Measurements from ENCODE around the gene LONP2. TPM values are rescaled to one million over a fixed set of nuclear protein-coding genes. Genes with fewer than 3 reads are reported as not detected.

LONP2 gene
- total RNA-seq, 4 donors from 2014 or later = 28.2 to 88.9 (median 64.3) TPM

DNA sequence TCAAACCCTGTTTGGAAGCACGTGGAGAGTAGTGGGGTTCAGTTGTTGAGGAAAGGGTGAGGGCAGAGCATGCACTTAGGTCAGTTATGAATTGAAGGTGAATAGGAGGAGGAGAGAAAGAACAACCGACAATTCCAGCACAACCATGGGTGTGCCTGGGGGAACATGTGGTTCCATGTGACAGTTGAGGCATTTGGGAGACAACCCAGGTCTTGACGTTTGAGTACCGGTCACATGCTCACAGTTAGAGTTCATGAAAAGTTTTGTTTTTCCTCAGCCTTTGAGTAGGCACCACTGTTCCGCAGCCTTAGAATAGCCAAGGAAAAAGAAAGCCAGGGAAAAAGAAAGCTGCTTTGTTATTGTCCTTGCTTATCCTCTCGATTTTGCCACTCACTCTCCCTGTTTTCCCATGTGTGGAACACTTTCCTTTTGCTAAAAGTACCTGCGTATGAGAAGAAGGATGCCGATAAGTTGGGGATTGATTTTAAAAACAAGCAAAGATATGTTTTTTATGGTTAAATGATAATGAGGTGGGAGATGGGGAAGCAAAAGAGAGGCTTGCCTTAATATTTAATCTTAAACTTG is 28.8 kb downstream of the LONP2 start:
- no peak for DNase-seq
- Histone ChIP-seq H3K4me3 (no peak overlapping the region), H3K9me3 (no peaks in the 10 kb centered on the region), H3K4me1 (no peaks in the 10 kb centered on the region), H3K27ac (peak overlapping the region in 1 of 2 donors; percentile 59), H3K36me3 (no peaks in the 10 kb centered on the region), H3K27me3 (no peaks in the 10 kb centered on the region)
- intact Hi-C loops (cut with DNase I; ENCODE audit: low total_unique reads) = no loop called here
- no peak for TF ChIP-seq POLR2A (IDR thresholded peaks at IDR 0.05)
- TF ChIP-seq, protein P1, sequence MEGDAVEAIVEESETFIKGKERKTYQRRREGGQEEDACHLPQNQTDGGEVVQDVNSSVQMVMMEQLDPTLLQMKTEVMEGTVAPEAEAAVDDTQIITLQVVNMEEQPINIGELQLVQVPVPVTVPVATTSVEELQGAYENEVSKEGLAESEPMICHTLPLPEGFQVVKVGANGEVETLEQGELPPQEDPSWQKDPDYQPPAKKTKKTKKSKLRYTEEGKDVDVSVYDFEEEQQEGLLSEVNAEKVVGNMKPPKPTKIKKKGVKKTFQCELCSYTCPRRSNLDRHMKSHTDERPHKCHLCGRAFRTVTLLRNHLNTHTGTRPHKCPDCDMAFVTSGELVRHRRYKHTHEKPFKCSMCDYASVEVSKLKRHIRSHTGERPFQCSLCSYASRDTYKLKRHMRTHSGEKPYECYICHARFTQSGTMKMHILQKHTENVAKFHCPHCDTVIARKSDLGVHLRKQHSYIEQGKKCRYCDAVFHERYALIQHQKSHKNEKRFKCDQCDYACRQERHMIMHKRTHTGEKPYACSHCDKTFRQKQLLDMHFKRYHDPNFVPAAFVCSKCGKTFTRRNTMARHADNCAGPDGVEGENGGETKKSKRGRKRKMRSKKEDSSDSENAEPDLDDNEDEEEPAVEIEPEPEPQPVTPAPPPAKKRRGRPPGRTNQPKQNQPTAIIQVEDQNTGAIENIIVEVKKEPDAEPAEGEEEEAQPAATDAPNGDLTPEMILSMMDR (IDR thresholded peaks at IDR 0.05) = no peak

DNA sequence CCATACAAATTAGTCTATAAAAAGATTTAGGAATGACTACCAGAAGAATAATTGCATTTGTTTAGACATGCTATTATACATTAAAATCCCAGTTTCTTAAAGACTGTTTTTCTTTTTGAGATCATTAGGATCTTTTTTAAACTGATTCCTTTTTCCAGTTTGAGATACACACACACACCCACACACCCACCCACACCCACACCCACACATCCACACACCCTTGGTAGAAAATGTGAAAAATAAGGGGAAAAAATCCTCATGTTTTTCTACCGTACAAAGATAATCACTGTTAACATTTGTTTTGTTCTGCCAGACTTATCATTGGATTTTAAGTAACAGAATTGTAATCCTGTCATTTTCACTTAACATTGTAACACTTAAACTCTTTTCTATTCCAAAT is 30.4 kb downstream of the LONP2 start:
- no peak overlapping the region for H3K4me3 ChIP-seq
- TF ChIP-seq POLR2A (IDR thresholded peaks at IDR 0.05) = no peak
- TF ChIP-seq, protein P1 (IDR thresholded peaks at IDR 0.05) = no peak
- H3K36me3 ChIP-seq = no peaks in the 10 kb centered on the region
- H3K27ac ChIP-seq = no peak overlapping the region
- H3K9me3 ChIP-seq = no peaks in the 10 kb centered on the region
- no peaks in the 10 kb centered on the region for H3K27me3 ChIP-seq
- DNase-seq = no peak
- H3K4me1 ChIP-seq = no peaks in the 10 kb centered on the region
- intact Hi-C loops (cut with DNase I; ENCODE audit: low total_unique reads) = no loop called here

DNA sequence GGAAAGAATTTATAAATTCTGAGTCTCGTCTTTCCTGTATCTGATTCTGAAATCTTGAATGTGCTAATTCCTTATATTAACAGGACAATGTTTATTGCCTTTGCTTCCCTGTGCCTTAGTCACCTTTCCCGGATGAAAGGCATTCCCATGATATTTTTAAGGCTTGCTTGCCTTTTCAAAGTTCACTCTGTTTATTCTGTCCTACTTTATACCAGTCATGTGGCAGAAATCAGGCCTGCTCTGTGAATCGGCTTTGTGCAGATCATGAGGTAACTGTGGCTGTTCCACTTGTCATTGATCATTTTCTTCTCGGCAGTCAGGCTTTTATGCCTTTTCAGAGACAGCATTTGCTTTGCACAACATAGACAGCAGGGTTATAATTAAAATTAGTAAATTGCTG is 32.0 kb downstream of the LONP2 start:
- intact Hi-C loops (cut with DNase I; ENCODE audit: low total_unique reads) = no loop called here
- no peaks in the 10 kb centered on the region for H3K9me3 ChIP-seq
- no peaks in the 10 kb centered on the region for H3K36me3 ChIP-seq
- no peaks in the 10 kb centered on the region for H3K27me3 ChIP-seq
- no peak for DNase-seq
- H3K4me3 ChIP-seq = no peak overlapping the region
- peak overlapping the region in 1 of 2 donors; percentile 32 for H3K27ac ChIP-seq
- TF ChIP-seq, protein P1 (IDR thresholded peaks at IDR 0.05) = no peak
- no peak for TF ChIP-seq POLR2A (IDR thresholded peaks at IDR 0.05)
- H3K4me1 ChIP-seq = no peaks in the 10 kb centered on the region

DNA sequence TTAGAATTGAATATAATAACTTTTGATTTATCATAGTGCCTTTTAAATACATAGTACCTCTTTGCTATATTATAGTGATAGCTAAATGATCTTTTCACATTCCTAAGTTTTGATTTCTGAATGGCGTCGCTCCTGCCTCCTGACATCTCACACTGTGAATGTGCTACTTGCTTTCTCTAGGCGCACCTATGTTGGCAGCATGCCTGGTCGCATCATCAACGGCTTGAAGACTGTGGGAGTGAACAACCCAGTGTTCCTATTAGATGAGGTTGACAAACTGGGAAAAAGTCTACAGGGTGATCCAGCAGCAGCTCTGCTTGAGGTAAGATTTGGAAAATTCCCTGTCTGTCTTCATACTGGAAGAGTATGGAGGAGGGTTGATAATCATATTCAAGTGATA is 33.1 kb downstream of the LONP2 start:
- H3K9me3 ChIP-seq = no peaks in the 10 kb centered on the region
- intact Hi-C loops (cut with DNase I; ENCODE audit: low total_unique reads) = no loop called here
- no peaks in the 10 kb centered on the region for H3K27me3 ChIP-seq
- no peak for DNase-seq
- H3K27ac ChIP-seq = no peak overlapping the region
- no peaks in the 10 kb centered on the region for H3K36me3 ChIP-seq
- H3K4me3 ChIP-seq = no peak overlapping the region
- TF ChIP-seq POLR2A (IDR thresholded peaks at IDR 0.05) = no peak
- TF ChIP-seq, protein P1 (IDR thresholded peaks at IDR 0.05) = no peak
- no peaks in the 10 kb centered on the region for H3K4me1 ChIP-seq

DNA sequence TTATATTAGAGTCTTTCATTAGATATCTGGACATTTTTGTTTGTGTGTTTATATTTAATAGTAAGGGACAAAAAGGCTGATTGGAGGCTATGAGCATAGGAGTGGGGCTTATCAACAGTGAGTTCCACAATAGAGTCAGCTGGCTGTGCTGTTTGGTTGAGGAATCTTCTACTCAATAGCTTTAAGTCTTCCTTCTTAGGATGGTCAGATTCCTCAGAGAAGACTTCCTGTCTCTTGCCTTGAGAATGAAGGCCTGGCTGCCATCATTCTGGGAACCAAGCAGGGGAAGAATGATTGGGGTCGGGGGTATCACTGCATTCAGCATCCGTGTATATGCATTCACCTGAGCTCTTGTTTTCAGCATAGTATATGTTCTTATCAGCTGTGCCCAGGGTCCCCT is 35.1 kb downstream of the LONP2 start:
- Histone ChIP-seq H3K9me3 (no peaks in the 10 kb centered on the region), H3K4me3 (no peak overlapping the region), H3K36me3 (no peaks in the 10 kb centered on the region), H3K27ac (peak overlapping the region in 1 of 2 donors; percentile 5), H3K4me1 (no peaks in the 10 kb centered on the region), H3K27me3 (no peaks in the 10 kb centered on the region)
- no peak for DNase-seq
- intact Hi-C loops (cut with DNase I; ENCODE audit: low total_unique reads) = no loop called here
- TF ChIP-seq, protein P1 (IDR thresholded peaks at IDR 0.05) = no peak
- no peak for TF ChIP-seq POLR2A (IDR thresholded peaks at IDR 0.05)
